ENCODE data around the gene FILIP1.

FILIP1 gene

GRCh38 chr6:75494290-75494689 lies 690 bp upstream of the FILIP1 start:
- DNase-seq: no peak

- no peak for DNase-seq
Observed at GRCh38 chr6:75492386-75493153, 1.0 kb downstream of the FILIP1 start.

GRCh38 chr6:75491291-75491690 lies 2.3 kb downstream of the FILIP1 start:
- DNase-seq: no peak

- DNase-seq: no peak
Observed at GRCh38 chr6:75490706-75491105, 2.9 kb downstream of the FILIP1 start.

GRCh38 chr6:75489025-75489424 lies 4.6 kb downstream of the FILIP1 start:
- no peak for DNase-seq

- no peak for DNase-seq
Observed at GRCh38 chr6:75488033-75488432, 5.6 kb downstream of the FILIP1 start.

- DNase-seq: no peak
Observed at GRCh38 chr6:75486850-75487518, 6.6 kb downstream of the FILIP1 start.

- no peak for DNase-seq
Observed at GRCh38 chr6:75484535-75484934, 9.1 kb downstream of the FILIP1 start.

- DNase-seq: no peak
Observed at GRCh38 chr6:75483136-75483952, 10.3 kb downstream of the FILIP1 start.

- no peak for DNase-seq
Observed at GRCh38 chr6:75481936-75482593, 11.5 kb downstream of the FILIP1 start.

- no peak for DNase-seq
Observed at GRCh38 chr6:75481394-75481793, 12.2 kb downstream of the FILIP1 start.

GRCh38 chr6:75480425-75480824 lies 13.2 kb downstream of the FILIP1 start:
- no peak for DNase-seq

GRCh38 chr6:75479712-75480111 lies 13.9 kb downstream of the FILIP1 start:
- no peak for DNase-seq

GRCh38 chr6:75478929-75479328 lies 14.7 kb downstream of the FILIP1 start:
- no peak for DNase-seq

GRCh38 chr6:75472885-75473284 lies 20.7 kb downstream of the FILIP1 start:
- no peak for DNase-seq

GRCh38 chr6:75467966-75468365 lies 25.6 kb downstream of the FILIP1 start:
- DNase-seq: no peak

GRCh38 chr6:75467284-75467683 lies 26.3 kb downstream of the FILIP1 start:
- no peak for DNase-seq

GRCh38 chr6:75466636-75467035 lies 27.0 kb downstream of the FILIP1 start:
- DNase-seq: no peak

- no peak for DNase-seq
Observed at GRCh38 chr6:75463908-75464307, 29.7 kb downstream of the FILIP1 start.

- DNase-seq: no peak
Observed at GRCh38 chr6:75463061-75463460, 30.5 kb downstream of the FILIP1 start.

- DNase-seq: no peak
Observed at GRCh38 chr6:75460681-75461080, 32.9 kb downstream of the FILIP1 start.

GRCh38 chr6:75458895-75459294 lies 34.7 kb downstream of the FILIP1 start:
- DNase-seq: no peak

- no peak for DNase-seq
Observed at GRCh38 chr6:75450903-75451302, 42.7 kb downstream of the FILIP1 start.

All from NCI-H2171 (cell line).